Neural cell (in vitro differentiated cells): ENCODE results near the gene CDK15.

Source experiments
- EP300 ChIP-seq: fragments of 450-650 bp; conservative IDR thresholded peaks from 2 replicates; pipeline ENCODE4 v1.6.1; 2014; ENCODE audit warnings: antibody characterized with exemption, mild to moderate bottlenecking, moderate library complexity; ENCODE audit not compliant: poor library complexity, severe bottlenecking
- EZH2 ChIP-seq: fragments of 200-600, 300-800 bp; shearing (Covaris generic), sonication (generic); IDR thresholded peaks from 2 replicates; pipeline ENCODE4 v1.6.1; 2014; ENCODE audit warnings: antibody characterized with exemption, low read length, borderline replicate concordance, mild to moderate bottlenecking; ENCODE audit not compliant: insufficient read depth, poor library complexity, severe bottlenecking
- MXI1 ChIP-seq: fragments of 450-650 bp; conservative IDR thresholded peaks from 2 replicates; pipeline ENCODE4 v1.6.1; 2014; ENCODE audit warnings: antibody characterized with exemption, mild to moderate bottlenecking; ENCODE audit not compliant: poor library complexity, severe bottlenecking
- POLR2AphosphoS5 ChIP-seq: IDR thresholded peaks from 2 replicates; pipeline ENCODE4 v1.6.1; 2012
- RAD21 ChIP-seq: fragments of 450-650 bp; conservative IDR thresholded peaks from 2 replicates; pipeline ENCODE4 v1.6.1; 2014; ENCODE audit warnings: antibody characterized with exemption, mild to moderate bottlenecking, moderate library complexity
- SMC3 ChIP-seq: fragments of 450-650 bp; conservative IDR thresholded peaks from 2 replicates; pipeline ENCODE4 v1.6.1; 2014; ENCODE audit warnings: antibody characterized with exemption, mild to moderate bottlenecking, moderate library complexity; ENCODE audit not compliant: poor library complexity
- TAF1 ChIP-seq: IDR thresholded peaks from 2 replicates; pipeline ENCODE4 v1.6.1; 2012; ENCODE audit warnings: low read depth
- TF ChIP-seq, protein P1 (sequence below): fragments of 450-650 bp; IDR thresholded peaks from 2 replicates; pipeline ENCODE4 v1.5.1; 2014; ENCODE audit warnings: antibody characterized with exemption, mild to moderate bottlenecking, moderate library complexity; ENCODE audit not compliant: poor library complexity, severe bottlenecking
- TF ChIP-seq, protein P2 (sequence below): IDR thresholded peaks from 2 replicates; pipeline ENCODE4 v1.6.1; 2012; ENCODE audit warnings: borderline replicate concordance

DNA sequence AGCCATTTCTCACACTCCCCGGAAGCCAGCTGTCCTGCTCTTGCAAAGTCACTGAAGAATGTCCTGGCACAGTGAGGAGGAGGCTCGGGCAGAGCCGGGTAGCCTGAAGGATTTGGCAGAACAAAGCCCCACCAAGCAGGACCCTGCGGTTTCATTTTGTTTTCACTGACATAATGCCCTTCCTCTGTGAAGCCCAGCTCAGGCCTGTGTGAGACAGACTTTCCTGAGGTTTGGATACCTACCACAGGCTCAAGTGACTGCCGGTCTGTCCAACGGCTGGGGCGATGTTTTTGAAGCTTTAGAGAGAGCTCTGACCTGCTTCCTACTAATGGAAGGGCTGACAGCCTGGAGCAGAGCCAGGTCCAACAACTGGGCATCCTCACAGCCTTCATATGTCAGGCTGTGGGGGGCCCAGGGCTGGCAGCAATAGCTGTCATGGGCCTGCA, 127.5 kb downstream of the CDK15 start:
- TF ChIP-seq EZH2 (no peak), EP300 (no peak), RAD21 (no peak), POLR2AphosphoS5 (no peak), MXI1 (no peak), TAF1 (no peak), SMC3 (no peak)
- TF ChIP-seq, protein P1, sequence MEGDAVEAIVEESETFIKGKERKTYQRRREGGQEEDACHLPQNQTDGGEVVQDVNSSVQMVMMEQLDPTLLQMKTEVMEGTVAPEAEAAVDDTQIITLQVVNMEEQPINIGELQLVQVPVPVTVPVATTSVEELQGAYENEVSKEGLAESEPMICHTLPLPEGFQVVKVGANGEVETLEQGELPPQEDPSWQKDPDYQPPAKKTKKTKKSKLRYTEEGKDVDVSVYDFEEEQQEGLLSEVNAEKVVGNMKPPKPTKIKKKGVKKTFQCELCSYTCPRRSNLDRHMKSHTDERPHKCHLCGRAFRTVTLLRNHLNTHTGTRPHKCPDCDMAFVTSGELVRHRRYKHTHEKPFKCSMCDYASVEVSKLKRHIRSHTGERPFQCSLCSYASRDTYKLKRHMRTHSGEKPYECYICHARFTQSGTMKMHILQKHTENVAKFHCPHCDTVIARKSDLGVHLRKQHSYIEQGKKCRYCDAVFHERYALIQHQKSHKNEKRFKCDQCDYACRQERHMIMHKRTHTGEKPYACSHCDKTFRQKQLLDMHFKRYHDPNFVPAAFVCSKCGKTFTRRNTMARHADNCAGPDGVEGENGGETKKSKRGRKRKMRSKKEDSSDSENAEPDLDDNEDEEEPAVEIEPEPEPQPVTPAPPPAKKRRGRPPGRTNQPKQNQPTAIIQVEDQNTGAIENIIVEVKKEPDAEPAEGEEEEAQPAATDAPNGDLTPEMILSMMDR = no peak
- TF ChIP-seq, protein P2, sequence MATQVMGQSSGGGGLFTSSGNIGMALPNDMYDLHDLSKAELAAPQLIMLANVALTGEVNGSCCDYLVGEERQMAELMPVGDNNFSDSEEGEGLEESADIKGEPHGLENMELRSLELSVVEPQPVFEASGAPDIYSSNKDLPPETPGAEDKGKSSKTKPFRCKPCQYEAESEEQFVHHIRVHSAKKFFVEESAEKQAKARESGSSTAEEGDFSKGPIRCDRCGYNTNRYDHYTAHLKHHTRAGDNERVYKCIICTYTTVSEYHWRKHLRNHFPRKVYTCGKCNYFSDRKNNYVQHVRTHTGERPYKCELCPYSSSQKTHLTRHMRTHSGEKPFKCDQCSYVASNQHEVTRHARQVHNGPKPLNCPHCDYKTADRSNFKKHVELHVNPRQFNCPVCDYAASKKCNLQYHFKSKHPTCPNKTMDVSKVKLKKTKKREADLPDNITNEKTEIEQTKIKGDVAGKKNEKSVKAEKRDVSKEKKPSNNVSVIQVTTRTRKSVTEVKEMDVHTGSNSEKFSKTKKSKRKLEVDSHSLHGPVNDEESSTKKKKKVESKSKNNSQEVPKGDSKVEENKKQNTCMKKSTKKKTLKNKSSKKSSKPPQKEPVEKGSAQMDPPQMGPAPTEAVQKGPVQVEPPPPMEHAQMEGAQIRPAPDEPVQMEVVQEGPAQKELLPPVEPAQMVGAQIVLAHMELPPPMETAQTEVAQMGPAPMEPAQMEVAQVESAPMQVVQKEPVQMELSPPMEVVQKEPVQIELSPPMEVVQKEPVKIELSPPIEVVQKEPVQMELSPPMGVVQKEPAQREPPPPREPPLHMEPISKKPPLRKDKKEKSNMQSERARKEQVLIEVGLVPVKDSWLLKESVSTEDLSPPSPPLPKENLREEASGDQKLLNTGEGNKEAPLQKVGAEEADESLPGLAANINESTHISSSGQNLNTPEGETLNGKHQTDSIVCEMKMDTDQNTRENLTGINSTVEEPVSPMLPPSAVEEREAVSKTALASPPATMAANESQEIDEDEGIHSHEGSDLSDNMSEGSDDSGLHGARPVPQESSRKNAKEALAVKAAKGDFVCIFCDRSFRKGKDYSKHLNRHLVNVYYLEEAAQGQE = no peak
